Measurements from ENCODE around the gene SRSF4. TPM values are rescaled to one million over a fixed set of nuclear protein-coding genes. Genes with fewer than 3 reads are reported as not detected.

The SRSF4 gene
- total RNA-seq, 1 donor from 2014 or later: 52.6 TPM

- no peaks in the 10 kb centered on the region for H3K9me3 Mint-ChIP-seq (ENCODE audit: unreplicated experiment)
- H3K27me3 Mint-ChIP-seq (ENCODE audit: low read depth, unreplicated experiment): peaks cover 1% of the 10 kb centered on the region
- Histone ChIP-seq H3K9me3 (ENCODE audit: insufficient read depth, low read depth, low read length) (no peaks in the 10 kb centered on the region), H3K4me2 (ENCODE audit: low read length) (no peak overlapping the region), H2AFZ (ENCODE audit: low read depth, low read length) (no peak overlapping the region), H3K4me1 (ENCODE audit: insufficient read depth, low read length) (no peaks in the 10 kb centered on the region), H3K27ac (ENCODE audit: low read depth, low read length) (no peak overlapping the region), H3K4me3 (ENCODE audit: insufficient read depth, low read depth, low read length) (no peak overlapping the region), H3K79me2 (ENCODE audit: insufficient read depth, low read length) (no peaks in the 10 kb centered on the region), H4K20me1 (ENCODE audit: insufficient read depth, low read length) (no peaks in the 10 kb centered on the region), H3K36me3 (ENCODE audit: insufficient read depth, low read length) (peaks cover 2% of the 10 kb centered on the region), H3K27me3 (ENCODE audit: insufficient read depth, low read length) (no peaks in the 10 kb centered on the region), H3K9ac (ENCODE audit: low read length) (no peak overlapping the region)
- no peak for TF ChIP-seq CTCF (IDR thresholded peaks at IDR 0.05; ENCODE audit: insufficient read depth, low read depth, low read length)
- TF ChIP-seq EZH2 (IDR thresholded peaks at IDR 0.05; ENCODE audit: insufficient read depth, low read length): no peak
- FAIRE-seq (no peak), DNase-seq (ENCODE audit: low read depth) (no peak)
- H3K27ac Mint-ChIP-seq (ENCODE audit: unreplicated experiment): no peak overlapping the region
- peaks cover 5% of the 10 kb centered on the region for H3K4me1 Mint-ChIP-seq (ENCODE audit: low read depth, unreplicated experiment)
- H3K4me3 Mint-ChIP-seq (ENCODE audit: unreplicated experiment): no peak overlapping the region
- H3K36me3 Mint-ChIP-seq (ENCODE audit: low read depth, unreplicated experiment): peaks cover 21% of the 10 kb centered on the region
Observed at GRCh38 chr1:29190718-29191117, 9.0 kb upstream of the SRSF4 start.

- H3K4me1 ChIP-seq (ENCODE audit: insufficient read depth, low read length): no peaks in the 10 kb centered on the region
- no peak overlapping the region for H3K27ac Mint-ChIP-seq (ENCODE audit: unreplicated experiment)
- FAIRE-seq (no peak), DNase-seq (ENCODE audit: low read depth) (no peak)
- no peaks in the 10 kb centered on the region for H3K9me3 Mint-ChIP-seq (ENCODE audit: unreplicated experiment)
- no peaks in the 10 kb centered on the region for H3K27me3 Mint-ChIP-seq (ENCODE audit: low read depth, unreplicated experiment)
- no peak overlapping the region for H3K9ac ChIP-seq (ENCODE audit: low read length)
- H3K36me3 Mint-ChIP-seq (ENCODE audit: low read depth, unreplicated experiment): peaks cover 3% of the 10 kb centered on the region
- H3K4me1 Mint-ChIP-seq (ENCODE audit: low read depth, unreplicated experiment): peaks cover 5% of the 10 kb centered on the region
- TF ChIP-seq EZH2 (IDR thresholded peaks at IDR 0.05; ENCODE audit: insufficient read depth, low read length) (no peak), CTCF (IDR thresholded peaks at IDR 0.05; ENCODE audit: insufficient read depth, low read depth, low read length) (no peak)
- no peak overlapping the region for H3K4me2 ChIP-seq (ENCODE audit: low read length)
- no peaks in the 10 kb centered on the region for H3K79me2 ChIP-seq (ENCODE audit: insufficient read depth, low read length)
- no peaks in the 10 kb centered on the region for H4K20me1 ChIP-seq (ENCODE audit: insufficient read depth, low read length)
- H2AFZ ChIP-seq (ENCODE audit: low read depth, low read length): no peak overlapping the region
- no peak overlapping the region for H3K4me3 Mint-ChIP-seq (ENCODE audit: unreplicated experiment)
- H3K36me3 ChIP-seq (ENCODE audit: insufficient read depth, low read length): no peaks in the 10 kb centered on the region
- H3K9me3 ChIP-seq (ENCODE audit: insufficient read depth, low read depth, low read length): no peaks in the 10 kb centered on the region
- no peaks in the 10 kb centered on the region for H3K27me3 ChIP-seq (ENCODE audit: insufficient read depth, low read length)
- no peak overlapping the region for H3K27ac ChIP-seq (ENCODE audit: low read depth, low read length)
- H3K4me3 ChIP-seq (ENCODE audit: insufficient read depth, low read depth, low read length): no peak overlapping the region
Observed at GRCh38 chr1:29186707-29187106, 5.0 kb upstream of the SRSF4 start.

- Histone ChIP-seq H3K27me3 (ENCODE audit: insufficient read depth, low read length) (no peaks in the 10 kb centered on the region), H3K9me3 (ENCODE audit: insufficient read depth, low read depth, low read length) (no peaks in the 10 kb centered on the region), H3K9ac (ENCODE audit: low read length) (no peak overlapping the region), H4K20me1 (ENCODE audit: insufficient read depth, low read length) (no peaks in the 10 kb centered on the region), H3K4me3 (ENCODE audit: insufficient read depth, low read depth, low read length) (no peak overlapping the region), H3K4me2 (ENCODE audit: low read length) (no peak overlapping the region), H3K79me2 (ENCODE audit: insufficient read depth, low read length) (peaks cover 4% of the 10 kb centered on the region), H3K27ac (ENCODE audit: low read depth, low read length) (no peak overlapping the region), H3K4me1 (ENCODE audit: insufficient read depth, low read length) (no peaks in the 10 kb centered on the region), H2AFZ (ENCODE audit: low read depth, low read length) (no peak overlapping the region), H3K36me3 (ENCODE audit: insufficient read depth, low read length) (no peaks in the 10 kb centered on the region)
- TF ChIP-seq EZH2 (IDR thresholded peaks at IDR 0.05; ENCODE audit: insufficient read depth, low read length): no peak
- no peak for TF ChIP-seq CTCF (IDR thresholded peaks at IDR 0.05; ENCODE audit: insufficient read depth, low read depth, low read length)
- FAIRE-seq (no peak), DNase-seq (ENCODE audit: low read depth) (no peak)
- no peaks in the 10 kb centered on the region for H3K9me3 Mint-ChIP-seq (ENCODE audit: unreplicated experiment)
- H3K27me3 Mint-ChIP-seq (ENCODE audit: low read depth, unreplicated experiment): no peaks in the 10 kb centered on the region
- peaks cover 3% of the 10 kb centered on the region for H3K36me3 Mint-ChIP-seq (ENCODE audit: low read depth, unreplicated experiment)
- H3K4me1 Mint-ChIP-seq (ENCODE audit: low read depth, unreplicated experiment): peaks cover 5% of the 10 kb centered on the region
- no peak overlapping the region for H3K4me3 Mint-ChIP-seq (ENCODE audit: unreplicated experiment)
- H3K27ac Mint-ChIP-seq (ENCODE audit: unreplicated experiment): no peak overlapping the region
Observed at GRCh38 chr1:29186252-29186651, 4.6 kb upstream of the SRSF4 start.
